ENCODE results near the gene AFF3. TPM values are rescaled to one million over a fixed set of nuclear protein-coding genes. Genes with fewer than 3 reads are reported as not detected.

The AFF3 gene
- total RNA-seq, 3 donors from 2014 or later, result 4.2 to 56.6 (median 5.2) TPM

DNA sequence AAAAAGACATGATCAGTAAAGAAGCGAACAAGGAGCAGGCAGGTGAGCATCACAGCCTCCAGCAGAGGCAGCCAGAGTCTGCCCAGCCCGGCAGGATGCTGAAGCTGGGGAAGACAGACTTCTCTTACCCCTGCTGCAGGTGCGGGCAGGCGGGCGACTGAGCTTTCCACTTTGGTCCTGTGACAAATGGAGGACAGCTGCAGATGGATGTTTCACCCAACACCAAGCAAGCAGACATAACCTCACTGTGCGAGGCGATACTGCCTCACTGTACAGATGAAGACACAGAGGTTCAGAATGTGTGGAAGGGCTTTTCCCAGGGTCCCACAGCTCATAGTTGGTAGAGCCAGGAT lies 251.0 kb downstream of the AFF3 start:
- intact Hi-C loops (cut with DNase I, micrococcal nuclease), result no loop called here
- no peak overlapping the region for H3K4me3 ChIP-seq
- H3K36me3 ChIP-seq (ENCODE audit: low read depth), result no peaks in the 10 kb centered on the region
- TF ChIP-seq, protein P1, sequence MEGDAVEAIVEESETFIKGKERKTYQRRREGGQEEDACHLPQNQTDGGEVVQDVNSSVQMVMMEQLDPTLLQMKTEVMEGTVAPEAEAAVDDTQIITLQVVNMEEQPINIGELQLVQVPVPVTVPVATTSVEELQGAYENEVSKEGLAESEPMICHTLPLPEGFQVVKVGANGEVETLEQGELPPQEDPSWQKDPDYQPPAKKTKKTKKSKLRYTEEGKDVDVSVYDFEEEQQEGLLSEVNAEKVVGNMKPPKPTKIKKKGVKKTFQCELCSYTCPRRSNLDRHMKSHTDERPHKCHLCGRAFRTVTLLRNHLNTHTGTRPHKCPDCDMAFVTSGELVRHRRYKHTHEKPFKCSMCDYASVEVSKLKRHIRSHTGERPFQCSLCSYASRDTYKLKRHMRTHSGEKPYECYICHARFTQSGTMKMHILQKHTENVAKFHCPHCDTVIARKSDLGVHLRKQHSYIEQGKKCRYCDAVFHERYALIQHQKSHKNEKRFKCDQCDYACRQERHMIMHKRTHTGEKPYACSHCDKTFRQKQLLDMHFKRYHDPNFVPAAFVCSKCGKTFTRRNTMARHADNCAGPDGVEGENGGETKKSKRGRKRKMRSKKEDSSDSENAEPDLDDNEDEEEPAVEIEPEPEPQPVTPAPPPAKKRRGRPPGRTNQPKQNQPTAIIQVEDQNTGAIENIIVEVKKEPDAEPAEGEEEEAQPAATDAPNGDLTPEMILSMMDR (IDR thresholded peaks at IDR 0.05), result no peak
- no peaks in the 10 kb centered on the region for H3K4me1 ChIP-seq (ENCODE audit: low read depth)
- DNase-seq, result no peak
- no peak for ATAC-seq
- no peaks in the 10 kb centered on the region for H3K9me3 ChIP-seq

DNA sequence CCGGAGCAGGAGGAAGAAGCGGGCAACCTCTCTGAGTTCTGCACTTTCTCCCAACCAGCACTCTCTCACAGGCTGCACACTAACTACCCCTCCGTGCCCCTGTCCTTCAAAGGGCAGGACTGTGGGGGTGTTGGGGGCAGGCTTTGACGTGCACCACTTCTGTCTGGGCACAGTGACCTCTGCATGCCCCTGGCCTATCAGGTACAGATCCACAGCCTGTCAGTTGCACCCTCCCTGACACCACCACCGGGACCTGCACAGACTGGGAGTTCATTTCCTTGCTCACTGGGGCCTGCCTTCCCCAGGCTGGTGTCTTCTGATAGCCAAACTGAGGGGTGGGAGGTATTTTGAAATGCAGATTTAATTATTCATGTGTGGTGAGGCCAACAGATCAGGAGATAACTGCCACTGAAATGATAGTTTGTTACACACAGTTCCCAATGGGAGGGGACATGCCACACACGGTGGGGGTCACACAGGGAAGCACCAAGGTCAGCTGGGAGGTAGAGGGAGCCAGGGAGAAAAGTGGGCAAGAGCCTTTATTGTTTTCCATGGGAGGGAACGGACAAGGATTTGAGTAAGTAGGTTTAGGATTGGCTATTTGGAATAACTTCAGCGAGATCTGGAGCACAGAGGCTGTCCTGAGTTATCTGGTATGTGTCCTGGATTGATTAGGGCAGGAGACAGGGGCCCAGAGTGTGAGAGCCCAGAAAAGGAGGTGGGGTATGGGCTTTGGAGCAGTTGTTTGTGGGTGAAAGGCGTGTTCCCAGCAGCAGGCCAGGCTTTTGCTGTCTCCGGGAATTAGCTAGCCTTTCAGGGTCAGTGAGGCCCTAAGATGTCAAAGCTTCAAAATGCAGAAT lies 251.6 kb downstream of the AFF3 start:
- ATAC-seq, result no peak
- no peak for DNase-seq
- TF ChIP-seq, protein P1 (IDR thresholded peaks at IDR 0.05), result no peak
- Histone ChIP-seq H3K4me1 (ENCODE audit: low read depth) (no peaks in the 10 kb centered on the region), H3K4me3 (no peak overlapping the region), H3K9me3 (no peaks in the 10 kb centered on the region), H3K36me3 (ENCODE audit: low read depth) (no peaks in the 10 kb centered on the region)
- intact Hi-C loops (cut with DNase I, micrococcal nuclease), result no loop called here

DNA sequence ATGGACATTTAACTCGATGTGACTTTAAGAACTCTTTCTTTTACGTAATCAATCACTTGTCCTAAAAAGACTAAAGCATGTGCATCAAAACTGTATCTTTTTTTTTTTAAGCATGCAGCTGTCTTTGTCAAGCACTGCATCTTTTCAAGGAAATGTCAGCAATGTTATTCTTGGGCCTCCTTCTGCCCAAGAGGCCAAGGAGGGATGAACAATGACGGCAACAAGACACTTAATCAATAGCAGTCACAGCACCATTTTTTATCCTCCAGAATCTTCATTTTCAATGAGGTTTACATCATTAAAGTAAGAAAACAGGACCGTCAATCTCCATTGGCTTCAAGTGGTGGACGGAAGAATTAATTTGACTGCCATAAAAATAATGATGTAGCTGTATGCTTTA lies 253.8 kb downstream of the AFF3 start:
- Histone ChIP-seq H3K4me3 (no peak overlapping the region), H3K9me3 (no peaks in the 10 kb centered on the region), H3K36me3 (ENCODE audit: low read depth) (no peaks in the 10 kb centered on the region), H3K4me1 (ENCODE audit: low read depth) (no peaks in the 10 kb centered on the region)
- TF ChIP-seq, protein P1 (IDR thresholded peaks at IDR 0.05), result no peak
- ATAC-seq (no peak), DNase-seq (no peak)
- intact Hi-C loops (cut with DNase I, micrococcal nuclease), result no loop called here

DNA sequence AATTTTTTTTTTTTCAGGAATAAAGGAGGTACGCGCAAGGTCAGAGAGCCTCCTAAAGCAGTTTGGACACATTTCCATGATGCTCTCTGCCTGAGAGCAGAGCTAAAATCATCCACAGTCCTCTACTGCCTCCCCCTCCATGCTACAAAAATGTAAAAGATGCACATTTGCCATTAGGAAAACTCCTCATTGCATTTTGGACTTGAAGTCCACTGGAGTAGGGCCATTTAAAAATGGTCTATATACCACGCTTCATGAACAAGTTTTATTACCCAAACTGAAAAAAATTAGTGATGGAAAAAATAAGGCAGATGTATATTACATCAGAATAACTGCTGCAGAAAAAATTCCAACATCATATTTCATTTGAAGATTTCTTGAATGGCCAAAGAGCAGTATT lies 256.0 kb downstream of the AFF3 start:
- TF ChIP-seq, protein P1 (IDR thresholded peaks at IDR 0.05), result no peak
- no peak overlapping the region for H3K4me3 ChIP-seq
- no peaks in the 10 kb centered on the region for H3K36me3 ChIP-seq (ENCODE audit: low read depth)
- H3K9me3 ChIP-seq, result no peaks in the 10 kb centered on the region
- no peaks in the 10 kb centered on the region for H3K4me1 ChIP-seq (ENCODE audit: low read depth)
- intact Hi-C loops (cut with DNase I, micrococcal nuclease), result no loop called here
- no peak for ATAC-seq
- DNase-seq, result no peak

DNA sequence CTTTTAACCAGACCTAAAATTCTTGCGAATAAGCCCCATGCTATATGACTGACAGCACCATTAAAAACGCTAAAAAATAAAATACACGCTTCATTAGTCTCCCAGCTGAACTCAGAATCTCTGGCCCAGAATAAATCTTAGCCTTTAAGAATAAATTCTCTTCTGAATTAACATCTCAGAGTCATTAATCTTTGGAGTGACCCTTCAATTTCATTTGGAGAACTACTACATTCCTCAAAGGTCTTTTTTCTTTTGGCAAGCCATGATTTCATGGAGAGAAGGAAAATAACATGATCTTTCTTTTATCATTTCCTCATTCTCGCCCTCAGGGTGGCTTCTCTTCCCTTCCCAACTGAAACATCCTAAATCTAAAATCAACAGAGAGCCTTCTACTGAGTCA lies 259.0 kb downstream of the AFF3 start:
- DNase-seq (no peak), ATAC-seq (no peak)
- Histone ChIP-seq H3K36me3 (ENCODE audit: low read depth) (no peaks in the 10 kb centered on the region), H3K9me3 (no peaks in the 10 kb centered on the region), H3K4me3 (no peak overlapping the region), H3K4me1 (ENCODE audit: low read depth) (no peaks in the 10 kb centered on the region)
- intact Hi-C loops (cut with DNase I, micrococcal nuclease), result no loop called here
- TF ChIP-seq, protein P1 (IDR thresholded peaks at IDR 0.05), result no peak
